Chondrocyte (in vitro differentiated cells): ENCODE data around the gene THSD4. TPM values are rescaled to one million over a fixed set of nuclear protein-coding genes. Genes with fewer than 3 reads are reported as not detected.

Experiments used
- DNase-seq: peaks from one replicate; pipeline ENCODE4 v3.0.0; 2021; ENCODE audit warnings: mixed read lengths, low spot score
- H3K27ac Mint-ChIP-seq: one replicate; pipeline ENCODE4 v1.8.0; 2021; ENCODE audit warnings: mild to moderate bottlenecking, moderate library complexity, mixed read lengths; ENCODE audit not compliant: unreplicated experiment
- H3K27me3 Mint-ChIP-seq: 2 replicates; pipeline ENCODE4 v1.8.0; 2021; ENCODE audit warnings: low read depth, mixed read lengths
- H3K36me3 Mint-ChIP-seq: 2 replicates; pipeline ENCODE4 v1.8.0; 2021; ENCODE audit warnings: low read depth, mixed read lengths
- H3K4me1 Mint-ChIP-seq: 2 replicates; pipeline ENCODE4 v1.8.0; 2021; ENCODE audit warnings: low read depth, mild to moderate bottlenecking, mixed read lengths
- H3K4me3 Mint-ChIP-seq: one replicate; pipeline ENCODE4 v1.8.0; 2021; ENCODE audit warnings: mild to moderate bottlenecking, moderate library complexity, mixed read lengths; ENCODE audit not compliant: unreplicated experiment
- H3K9me3 Mint-ChIP-seq: 2 replicates; pipeline ENCODE4 v1.8.0; 2021; ENCODE audit warnings: low read depth, mixed read lengths
- total RNA-seq: library from RNA; stranded (reverse); gene quantifications from 3 replicates; pipeline ENCODE4 v1.2.1, GENCODE V29; 2021
- TF ChIP-seq, protein P1 (sequence below): fragments of 200-600 bp; sonication (generic); IDR thresholded peaks from 2 replicates; pipeline ENCODE4 v1.5.0; 2021; ENCODE audit warnings: antibody characterized with exemption, mild to moderate bottlenecking, moderate library complexity

Gene THSD4
- total RNA-seq, 1 donor from 2014 or later, result 3.4 TPM

GRCh38 chr15:71274448-71274798, 159.2 kb downstream of the THSD4 start:
- no peaks in the 10 kb centered on the region for H3K36me3 Mint-ChIP-seq
- peaks cover 10% of the 10 kb centered on the region for H3K9me3 Mint-ChIP-seq
- no peak overlapping the region for H3K4me3 Mint-ChIP-seq
- H3K27ac Mint-ChIP-seq, result peak overlapping the region; percentile 12
- no peaks in the 10 kb centered on the region for H3K27me3 Mint-ChIP-seq
- H3K4me1 Mint-ChIP-seq, result peaks cover 52% of the 10 kb centered on the region
- no peak for DNase-seq
- TF ChIP-seq, protein P1, sequence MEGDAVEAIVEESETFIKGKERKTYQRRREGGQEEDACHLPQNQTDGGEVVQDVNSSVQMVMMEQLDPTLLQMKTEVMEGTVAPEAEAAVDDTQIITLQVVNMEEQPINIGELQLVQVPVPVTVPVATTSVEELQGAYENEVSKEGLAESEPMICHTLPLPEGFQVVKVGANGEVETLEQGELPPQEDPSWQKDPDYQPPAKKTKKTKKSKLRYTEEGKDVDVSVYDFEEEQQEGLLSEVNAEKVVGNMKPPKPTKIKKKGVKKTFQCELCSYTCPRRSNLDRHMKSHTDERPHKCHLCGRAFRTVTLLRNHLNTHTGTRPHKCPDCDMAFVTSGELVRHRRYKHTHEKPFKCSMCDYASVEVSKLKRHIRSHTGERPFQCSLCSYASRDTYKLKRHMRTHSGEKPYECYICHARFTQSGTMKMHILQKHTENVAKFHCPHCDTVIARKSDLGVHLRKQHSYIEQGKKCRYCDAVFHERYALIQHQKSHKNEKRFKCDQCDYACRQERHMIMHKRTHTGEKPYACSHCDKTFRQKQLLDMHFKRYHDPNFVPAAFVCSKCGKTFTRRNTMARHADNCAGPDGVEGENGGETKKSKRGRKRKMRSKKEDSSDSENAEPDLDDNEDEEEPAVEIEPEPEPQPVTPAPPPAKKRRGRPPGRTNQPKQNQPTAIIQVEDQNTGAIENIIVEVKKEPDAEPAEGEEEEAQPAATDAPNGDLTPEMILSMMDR, result no peak

GRCh38 chr15:71275098-71275497, 159.8 kb downstream of the THSD4 start:
- peaks cover 5% of the 10 kb centered on the region for H3K9me3 Mint-ChIP-seq
- no peaks in the 10 kb centered on the region for H3K27me3 Mint-ChIP-seq
- no peak overlapping the region for H3K4me3 Mint-ChIP-seq
- H3K27ac Mint-ChIP-seq, result peak overlapping the region; percentile 42
- H3K36me3 Mint-ChIP-seq, result no peaks in the 10 kb centered on the region
- TF ChIP-seq, protein P1, result no peak
- DNase-seq, result no peak
- peaks cover 58% of the 10 kb centered on the region for H3K4me1 Mint-ChIP-seq

GRCh38 chr15:71275566-71276335, 160.5 kb downstream of the THSD4 start:
- Mint-ChIP-seq H3K27ac (no peak overlapping the region), H3K4me3 (no peak overlapping the region), H3K27me3 (no peaks in the 10 kb centered on the region), H3K9me3 (peaks cover 3% of the 10 kb centered on the region), H3K36me3 (no peaks in the 10 kb centered on the region), H3K4me1 (peaks cover 65% of the 10 kb centered on the region)
- no peak for DNase-seq
- TF ChIP-seq, protein P1, result no peak

DNA sequence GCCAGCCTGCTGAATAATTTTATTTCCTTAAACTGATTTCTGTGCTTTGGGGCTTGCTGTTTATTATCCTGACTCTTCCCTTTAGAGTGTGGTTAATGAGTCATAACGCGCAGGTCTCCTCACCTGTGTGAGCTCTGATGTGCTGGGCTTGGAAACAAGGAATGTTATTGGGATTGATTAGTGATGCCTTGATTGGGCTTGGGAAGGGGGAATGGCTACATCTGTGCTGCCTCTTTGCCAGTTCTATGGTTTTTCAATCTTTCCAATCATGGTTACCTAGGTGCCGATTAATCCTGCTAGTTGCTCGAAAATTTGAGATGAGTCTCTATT, 161.0 kb downstream of the THSD4 start:
- DNase-seq, result no peak
- TF ChIP-seq, protein P1, result no peak
- Mint-ChIP-seq H3K9me3 (peaks cover 3% of the 10 kb centered on the region), H3K27ac (no peak overlapping the region), H3K4me3 (no peak overlapping the region), H3K27me3 (no peaks in the 10 kb centered on the region), H3K4me1 (peaks cover 70% of the 10 kb centered on the region), H3K36me3 (no peaks in the 10 kb centered on the region)

DNA sequence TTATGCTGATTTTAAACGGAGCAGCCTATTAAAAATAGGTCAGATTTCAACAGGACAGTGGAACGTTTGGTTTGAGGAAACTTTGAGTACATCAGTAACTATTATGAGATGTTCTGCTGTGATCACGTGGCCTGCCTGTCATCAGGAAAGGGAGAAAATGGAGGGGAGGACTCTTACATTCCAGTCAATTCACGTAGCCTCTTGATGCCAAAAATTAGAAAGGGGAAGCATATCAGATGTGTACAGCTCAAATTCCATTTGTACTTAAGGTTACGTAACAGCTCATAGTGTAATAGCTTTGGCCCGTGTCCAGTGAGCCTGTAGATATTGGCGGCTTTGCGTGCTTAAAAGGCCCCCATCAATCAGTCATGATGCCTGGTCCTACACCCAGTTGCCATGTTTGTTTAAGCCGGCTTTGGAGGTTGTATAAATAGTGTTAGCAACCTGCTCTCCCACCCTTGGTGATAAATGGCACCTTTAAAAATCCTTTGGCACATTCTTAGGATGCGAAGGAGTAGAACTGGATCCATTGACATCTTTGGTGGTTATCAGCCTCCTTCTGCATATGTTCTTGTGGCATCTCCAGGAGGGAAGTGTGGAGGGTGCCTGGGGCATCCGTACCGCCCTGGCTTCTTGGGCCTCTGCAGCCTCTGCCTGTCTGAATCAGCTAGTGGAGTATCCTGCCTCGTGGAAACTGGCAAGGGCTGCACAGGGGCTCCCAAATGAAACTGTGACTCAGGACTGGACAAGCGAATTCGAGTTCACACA, 163.9 kb downstream of the THSD4 start:
- H3K27ac Mint-ChIP-seq, result peak overlapping the region; percentile 32
- TF ChIP-seq, protein P1, result no peak
- H3K4me3 Mint-ChIP-seq, result no peak overlapping the region
- no peaks in the 10 kb centered on the region for H3K27me3 Mint-ChIP-seq
- DNase-seq, result no peak
- peaks cover 65% of the 10 kb centered on the region for H3K4me1 Mint-ChIP-seq
- H3K9me3 Mint-ChIP-seq, result no peaks in the 10 kb centered on the region
- H3K36me3 Mint-ChIP-seq, result no peaks in the 10 kb centered on the region
